ENCODE measurements around the gene ASTN1. TPM values are rescaled to one million over a fixed set of nuclear protein-coding genes. Genes with fewer than 3 reads are reported as not detected.

The ASTN1 gene
- total and polyA plus RNA-seq, 12 donors, result 0.14 to 0.88 (median 0.34) TPM

- WGBS, 2 donors, result 77 to 93% methylated on average over 2 of the region's 2 CpGs
- peaks cover 0 to 4% (median 0%) of the 10 kb centered on the region in 7 donors for H3K27me3 ChIP-seq
- ATAC-seq (no peak), DNase-seq (no peak)
- TF ChIP-seq CTCF (IDR thresholded peaks at IDR 0.05), result no peak
- H3K9me3 ChIP-seq, result no peaks in the 10 kb centered on the region
- H3K36me3 ChIP-seq, result no peaks in the 10 kb centered on the region
- H3K4me1 ChIP-seq, result no peaks in the 10 kb centered on the region
- H3K4me3 ChIP-seq, result no peak overlapping the region
- no peak overlapping the region for H3K27ac ChIP-seq
- intact Hi-C loops (cut with DNase I), result no loop called here
Measured at GRCh38 chr1:177132141-177132540, 32.4 kb downstream of the ASTN1 start.

DNA sequence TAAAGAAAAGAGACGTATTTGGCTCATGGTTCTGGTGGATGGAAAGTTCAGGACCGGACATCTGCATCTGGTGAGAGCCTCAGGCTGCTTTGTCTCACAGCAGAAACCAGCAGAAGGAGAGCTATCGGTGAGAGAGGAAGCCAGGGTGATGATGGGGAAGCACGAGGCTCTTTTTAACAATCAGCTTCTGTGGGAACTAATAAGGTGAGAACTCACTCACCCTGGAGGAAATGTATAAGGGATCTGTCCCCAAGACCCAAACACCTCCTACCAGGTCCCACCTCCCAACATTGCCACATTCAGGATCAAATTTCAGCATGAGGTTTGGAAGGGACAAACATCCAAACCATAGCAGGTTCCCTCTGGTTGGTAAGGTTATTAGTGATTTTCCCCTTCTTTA, 32.8 kb downstream of the ASTN1 start:
- ATAC-seq (no peak), DNase-seq (no peak)
- no peak overlapping the region for H3K4me3 ChIP-seq
- peaks cover 0 to 4% (median 0%) of the 10 kb centered on the region in 7 donors for H3K27me3 ChIP-seq
- 69% methylated on average over 4 of the region's 4 CpGs for WGBS, 2 donors
- no peak for TF ChIP-seq CTCF (IDR thresholded peaks at IDR 0.05)
- no peak overlapping the region for H3K27ac ChIP-seq
- intact Hi-C loops (cut with DNase I), result no loop called here
- H3K9me3 ChIP-seq, result no peaks in the 10 kb centered on the region
- H3K4me1 ChIP-seq, result no peaks in the 10 kb centered on the region
- no peaks in the 10 kb centered on the region for H3K36me3 ChIP-seq

DNA sequence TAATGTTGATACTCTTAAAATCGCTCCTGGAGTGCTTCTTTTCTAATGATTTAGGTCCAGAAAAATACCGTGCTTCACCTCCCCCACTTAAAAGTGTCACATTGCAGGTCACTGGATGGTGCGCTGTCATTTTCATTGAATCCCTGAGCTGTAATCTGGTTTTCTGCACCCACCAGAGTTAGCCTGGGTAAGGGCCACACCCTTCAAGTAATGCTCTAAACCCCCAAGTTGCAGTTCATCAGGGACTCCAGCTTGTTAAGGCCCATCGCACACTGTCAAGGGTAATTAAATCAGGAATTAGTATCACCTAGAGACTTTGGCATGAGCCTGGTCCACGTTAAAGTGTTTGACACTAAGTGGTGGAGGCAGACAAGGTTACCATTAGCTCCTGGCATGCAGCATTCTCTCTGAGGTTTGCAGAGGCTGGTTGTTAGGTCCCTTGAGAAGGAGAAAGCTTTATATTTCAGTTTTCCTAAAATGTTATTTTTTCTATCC, 34.0 kb downstream of the ASTN1 start:
- peaks cover 0 to 4% (median 0%) of the 10 kb centered on the region in 7 donors for H3K27me3 ChIP-seq
- no peaks in the 10 kb centered on the region for H3K4me1 ChIP-seq
- H3K36me3 ChIP-seq, result no peaks in the 10 kb centered on the region
- H3K27ac ChIP-seq, result no peak overlapping the region
- intact Hi-C loops (cut with DNase I), result no loop called here
- H3K9me3 ChIP-seq, result no peaks in the 10 kb centered on the region
- H3K4me3 ChIP-seq, result no peak overlapping the region
- ATAC-seq (no peak), DNase-seq (no peak)
- TF ChIP-seq CTCF (IDR thresholded peaks at IDR 0.05), result no peak
- 77 to 83% methylated on average over 5 of the region's 5 CpGs for WGBS, 2 donors

- H3K27me3 ChIP-seq, result peaks cover 0 to 4% (median 0%) of the 10 kb centered on the region in 7 donors
- H3K4me3 ChIP-seq, result no peak overlapping the region
- H3K4me1 ChIP-seq, result no peaks in the 10 kb centered on the region
- ATAC-seq, result no peak
- DNase-seq, result no peak
- no peak overlapping the region for H3K27ac ChIP-seq
- WGBS, 2 donors, result 81 to 88% methylated on average over 4 of the region's 4 CpGs
- no peak for TF ChIP-seq CTCF (IDR thresholded peaks at IDR 0.05)
- intact Hi-C loops (cut with DNase I), result no loop called here
- no peaks in the 10 kb centered on the region for H3K9me3 ChIP-seq
- no peaks in the 10 kb centered on the region for H3K36me3 ChIP-seq
Measured at GRCh38 chr1:177128665-177129281, 35.7 kb downstream of the ASTN1 start.
